H1 (cell line): ENCODE data around the gene TEX11. TPM values are rescaled to one million over a fixed set of nuclear protein-coding genes. Genes with fewer than 3 reads are reported as not detected.
"Not testable (repeated sequence)": the region's sequence is repeated elsewhere in the genome, so short reads cannot be mapped to it uniquely, and the experiment has no call there.

Experiments
- CTCF ChIA-PET: fragments of 300-600 bp; sonication (Branson Sonifier 250); formaldehyde crosslinking; loops from one replicate; lab custom pipeline; 2021; ENCODE audit not compliant: partially characterized antibody; lab: Charles Lee
- POLR2A ChIA-PET: fragments of 300-600 bp; sonication (Branson Sonifier 250); formaldehyde crosslinking; loops from one replicate; lab custom pipeline; 2021; ENCODE audit warnings: inconsistent platforms; ENCODE audit not compliant: partially characterized antibody; lab: Charles Lee
- DNase-seq, 2 experiments: peaks; one replicate each; pipeline versions ENCODE4 v3.0.0 to v3.0.0-alpha.2; 2010 to 2022; ENCODE audit warnings: low spot score in 2 of 2, low read depth in 1 of 2, mixed read lengths in 1 of 2
- FAIRE-seq: peaks from 2 replicates; lab custom pipeline; 2011; peaks lifted over from hg19 to GRCh38; lab: Jason Lieb, UNC
- H2AFZ ChIP-seq: 2 replicates; pipeline ENCODE4 v1.8.1; 2012; ENCODE audit warnings: low read length, inconsistent platforms
- H2AK5ac ChIP-seq: 2 replicates; pipeline ENCODE4 v1.6.1; 2013; ENCODE audit warnings: low read depth, low read length
- H2BK120ac ChIP-seq: replicated peaks from 2 replicates; pipeline ENCODE3; 2013; ENCODE audit warnings: low read depth, low read length, inconsistent platforms
- H2BK12ac ChIP-seq: 2 replicates; pipeline ENCODE4 v1.6.1; 2013; ENCODE audit warnings: low read depth, low read length
- H2BK15ac ChIP-seq: 2 replicates; pipeline ENCODE4 v1.6.1; 2013; ENCODE audit warnings: low read length
- H2BK20ac ChIP-seq: 2 replicates; pipeline ENCODE4 v1.6.1; 2013; ENCODE audit warnings: low read length
- H2BK5ac ChIP-seq: 2 replicates; pipeline ENCODE4 v1.6.1; 2013; ENCODE audit warnings: low read depth, low read length
- H3K14ac ChIP-seq: 2 replicates; pipeline ENCODE4 v1.6.1; 2013; ENCODE audit warnings: inconsistent platforms; ENCODE audit not compliant: insufficient read length
- H3K18ac ChIP-seq: 2 replicates; pipeline ENCODE4 v1.6.1; 2013; ENCODE audit warnings: low read length; ENCODE audit errors: extremely low read depth
- H3K23ac ChIP-seq: 2 replicates; pipeline ENCODE4 v1.6.1; 2013; ENCODE audit warnings: inconsistent platforms; ENCODE audit not compliant: insufficient read length
- H3K23me2 ChIP-seq: 2 replicates; pipeline ENCODE4 v1.6.1; 2013; ENCODE audit warnings: low read depth, low read length
- H3K27ac ChIP-seq: 2 replicates; pipeline ENCODE4 v1.6.1; 2011; ENCODE audit warnings: low read depth, low read length, inconsistent platforms
- H3K27me3 ChIP-seq, 4 experiments: replicated peaks in 1 of 4; 1 replicate in 1 of 4; 2 replicates in 3 of 4; pipeline versions ENCODE4 v1.6.1 to v1.8.1; 2011 to 2013; ENCODE audit warnings: low read length in 3 of 4, mild to moderate bottlenecking in 3 of 4, inconsistent platforms in 2 of 4, mixed read lengths in 2 of 4, moderate library complexity in 1 of 4; ENCODE audit not compliant: control insufficient read depth in 3 of 4, insufficient read depth in 3 of 4; ENCODE audit errors: extremely low read depth in 1 of 4
- H3K36me3 ChIP-seq, 4 experiments: 2 replicates each; pipeline versions ENCODE4 v1.6.1 to v1.8.1; 2011 to 2013; ENCODE audit warnings: mild to moderate bottlenecking in 4 of 4, low read length in 3 of 4, moderate library complexity in 2 of 4, control low read depth in 1 of 4, inconsistent platforms in 1 of 4; ENCODE audit not compliant: insufficient read depth in 4 of 4, control insufficient read depth in 2 of 4
- H3K4ac ChIP-seq: replicated peaks from 2 replicates; pipeline ENCODE3; 2013; ENCODE audit warnings: low read length, low read depth, mixed read lengths, inconsistent platforms; ENCODE audit not compliant: insufficient read length
- H3K4me1 ChIP-seq, 4 experiments: replicated peaks in 1 of 4; 1 replicate in 1 of 4; 2 replicates in 3 of 4; pipeline versions ENCODE4 v1.6.1 to v1.8.1; 2011 to 2013; ENCODE audit warnings: low read length in 3 of 4, inconsistent platforms in 2 of 4, mixed read lengths in 1 of 4; ENCODE audit not compliant: insufficient read depth in 4 of 4, control insufficient read depth in 3 of 4
- H3K4me2 ChIP-seq, 2 experiments: 2 replicates each; pipeline versions ENCODE4 v1.6.1 to v1.8.1; 2011 to 2013; ENCODE audit warnings: low read depth in 2 of 2, low read length in 2 of 2, control low read depth in 1 of 2, inconsistent platforms in 1 of 2, mild to moderate bottlenecking in 1 of 2; ENCODE audit not compliant: insufficient read depth in 1 of 2
- H3K4me3 ChIP-seq, 4 experiments: fragments of 200-600, 300-600 bp in 1 of 4; sonication (generic), shearing (Covaris generic), sonication (Bioruptor Twin) in 1 of 4; 2 replicates each; pipeline versions ENCODE4 v1.5.1 to v1.8.1; 2011 to 2016; ENCODE audit warnings: low read length in 4 of 4, low read depth in 3 of 4, control low read depth in 2 of 4, inconsistent platforms in 2 of 4, mild to moderate bottlenecking in 2 of 4, mixed read lengths in 1 of 4, moderate library complexity in 1 of 4; ENCODE audit not compliant: insufficient read depth in 2 of 4; ENCODE audit errors: extremely low read depth in 1 of 4
- H3K56ac ChIP-seq: replicated peaks from 2 replicates; pipeline ENCODE3; 2013; ENCODE audit warnings: low read depth, mild to moderate bottlenecking, mixed read lengths, low read length, inconsistent platforms; ENCODE audit not compliant: insufficient read length
- H3K79me1 ChIP-seq: 2 replicates; pipeline ENCODE4 v1.6.1; 2013; ENCODE audit warnings: low read depth, low read length, control low read depth
- H3K79me2 ChIP-seq, 2 experiments: 2 replicates each; pipeline versions ENCODE4 v1.6.1 to v1.8.1; 2012 to 2013; ENCODE audit warnings: low read length in 2 of 2, mild to moderate bottlenecking in 2 of 2, inconsistent platforms in 1 of 2; ENCODE audit not compliant: insufficient read depth in 2 of 2, control insufficient read depth in 1 of 2
- H3K9ac ChIP-seq, 4 experiments: replicated peaks in 1 of 4; 1 replicate in 1 of 4; 2 replicates in 3 of 4; pipeline versions ENCODE4 v1.6.1 to v1.8.1; 2011 to 2013; ENCODE audit warnings: low read depth in 3 of 4, low read length in 3 of 4, control low read depth in 2 of 4, mild to moderate bottlenecking in 2 of 4, moderate library complexity in 2 of 4, inconsistent platforms in 1 of 4; ENCODE audit errors: extremely low read depth in 1 of 4
- H3K9me3 ChIP-seq, 2 experiments: 2 replicates each; pipeline versions ENCODE4 v1.6.1 to v1.8.1; 2012 to 2013; ENCODE audit warnings: mild to moderate bottlenecking in 2 of 2, moderate library complexity in 2 of 2, control low read depth in 1 of 2, inconsistent platforms in 1 of 2, low read depth in 1 of 2, low read length in 1 of 2, mixed read lengths in 1 of 2; ENCODE audit not compliant: insufficient read depth in 2 of 2
- H4K20me1 ChIP-seq, 2 experiments: replicated peaks in 1 of 2; 2 replicates each; pipeline versions ENCODE3 to v1.8.1; 2011 to 2013; ENCODE audit warnings: inconsistent platforms in 2 of 2, low read length in 2 of 2, mild to moderate bottlenecking in 1 of 2; ENCODE audit not compliant: insufficient read depth in 2 of 2, control insufficient read depth in 1 of 2
- H4K5ac ChIP-seq: 2 replicates; pipeline ENCODE4 v1.6.1; 2013; ENCODE audit warnings: low read length, low read depth, mixed read lengths, inconsistent platforms; ENCODE audit not compliant: insufficient read length
- H4K8ac ChIP-seq: 2 replicates; pipeline ENCODE4 v1.8.0; 2013; ENCODE audit warnings: mild to moderate bottlenecking, moderate library complexity, low read length, inconsistent platforms; ENCODE audit not compliant: insufficient read depth; ENCODE audit errors: extremely low read depth
- H4K91ac ChIP-seq: replicated peaks from 2 replicates; pipeline ENCODE3; 2013; ENCODE audit warnings: low read length, mixed read lengths, inconsistent platforms; ENCODE audit not compliant: insufficient read length
- WGBS, 2 experiments: shearing (Covaris generic) in 1 of 2; methylation state at CpG; one replicate each; pipeline versions ENCODE4 v1.1.6 to v1.1.7; 2013 to 2015; ENCODE audit warnings: low lambda C conversion rate in 2 of 2, mixed read lengths in 2 of 2, inconsistent platforms in 1 of 2, low coverage in 1 of 2, missing lambda C conversion rate in 1 of 2; ENCODE audit not compliant: insufficient replicate concordance in 2 of 2, insufficient coverage in 1 of 2, insufficient read length in 1 of 2; ENCODE audit errors: extremely low coverage in 1 of 2, missing lambda C conversion rate in 1 of 2; 5-methylcytosine and 5-hydroxymethylcytosine counted together
- polyA plus RNA-seq, 7 experiments: library from polyadenylated mRNA; depleted of rRNA in 3 of 7; stranded (reverse) in 5 of 7; unstranded in 2 of 7; fragments of >200 nt in 5 of 7; fragments of 200-250 nt in 2 of 7; gene quantifications; 1 replicate in 5 of 7; 2 replicates in 1 of 7; 4 replicates in 1 of 7; pipeline versions ENCODE4 v1.2.1 to v1.2.3, GENCODE V29; 2011 to 2013; ENCODE audit warnings: missing spikeins in 2 of 7, mixed read lengths in 2 of 7
- total RNA-seq: library from RNA; stranded (reverse); fragmentation: NEBNext Ultra II Directional; extraction: Animal tissue kit (Norgen Biotek cat#: 25700); gene quantifications from 2 replicates; pipeline ENCODE4 v1.2.1, GENCODE V29; 2021

TEX11 gene
- total and polyA plus RNA-seq, 2 of the 8 experiments (the other 6 are each of a cell fraction or from before 2014, with no cell fraction given): 0.11 to 0.74 TPM

- H2BK15ac ChIP-seq, H3K27ac ChIP-seq, H4K5ac ChIP-seq, H3K27me3 ChIP-seq, H3K14ac ChIP-seq, POLR2A ChIA-PET, H2BK20ac ChIP-seq, H3K79me2 ChIP-seq, H2AFZ ChIP-seq, H4K91ac ChIP-seq, H3K9me3 ChIP-seq, H2BK5ac ChIP-seq, FAIRE-seq, H3K18ac ChIP-seq, DNase-seq, H3K4ac ChIP-seq, H2BK120ac ChIP-seq, H4K20me1 ChIP-seq, H3K4me3 ChIP-seq, H3K4me1 ChIP-seq, H3K23ac ChIP-seq, H3K79me1 ChIP-seq, H3K23me2 ChIP-seq, H3K9ac ChIP-seq, H2AK5ac ChIP-seq, H4K8ac ChIP-seq, H3K4me2 ChIP-seq, CTCF ChIA-PET, H3K36me3 ChIP-seq, H2BK12ac ChIP-seq, H3K56ac ChIP-seq: not testable (repeated sequence)
- WGBS, 2 experiments: 86% methylated on average over 3 of the region's 3 CpGs; no CpG with 5 or more reads in 1 of the 2 experiments
Measured at GRCh38 chrX:70647910-70648309, 260.6 kb downstream of the TEX11 start.
